Testis (tissue), 2 donors: Measurements from ENCODE around the gene EFNB2.

Experiments used
- POLR2A ChIP-seq: fragments of 450-650 bp; IDR thresholded peaks from one replicate; pipeline ENCODE4 v1.6.1; 2017; ENCODE audit warnings: antibody characterized with exemption, mild to moderate bottlenecking, moderate library complexity
- TF ChIP-seq, protein P1 (sequence below), 3 experiments: fragments of 450-650 bp in 2 of 3; fragments of 200-600 bp in 1 of 3; sonication (generic) in 1 of 3; IDR thresholded peaks; one replicate each; pipeline ENCODE4 v1.5.1; 2016 to 2019; ENCODE audit warnings: antibody characterized with exemption in 3 of 3, mild to moderate bottlenecking in 2 of 3, moderate library complexity in 1 of 3

DNA sequence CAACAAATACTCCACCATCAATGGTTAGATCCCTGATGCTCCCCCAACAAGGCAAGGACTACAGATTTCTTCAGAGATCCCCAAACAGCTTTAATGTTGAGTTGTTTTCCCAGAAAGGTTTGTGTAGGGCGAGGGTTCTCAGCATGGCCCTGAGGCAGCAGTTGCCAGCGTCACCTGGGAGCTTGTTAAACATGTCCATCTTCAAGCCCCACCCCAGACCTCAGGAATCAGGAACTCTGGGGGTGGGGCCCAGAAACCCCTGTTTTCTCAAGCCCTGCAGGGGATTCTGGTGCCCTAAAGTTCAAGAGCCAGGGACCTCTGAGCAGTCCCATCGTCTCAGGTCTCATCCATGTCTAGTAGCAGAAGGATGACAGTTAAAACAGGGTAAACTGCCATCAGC, 9.6 kb downstream of the EFNB2 start:
- TF ChIP-seq, protein P1, sequence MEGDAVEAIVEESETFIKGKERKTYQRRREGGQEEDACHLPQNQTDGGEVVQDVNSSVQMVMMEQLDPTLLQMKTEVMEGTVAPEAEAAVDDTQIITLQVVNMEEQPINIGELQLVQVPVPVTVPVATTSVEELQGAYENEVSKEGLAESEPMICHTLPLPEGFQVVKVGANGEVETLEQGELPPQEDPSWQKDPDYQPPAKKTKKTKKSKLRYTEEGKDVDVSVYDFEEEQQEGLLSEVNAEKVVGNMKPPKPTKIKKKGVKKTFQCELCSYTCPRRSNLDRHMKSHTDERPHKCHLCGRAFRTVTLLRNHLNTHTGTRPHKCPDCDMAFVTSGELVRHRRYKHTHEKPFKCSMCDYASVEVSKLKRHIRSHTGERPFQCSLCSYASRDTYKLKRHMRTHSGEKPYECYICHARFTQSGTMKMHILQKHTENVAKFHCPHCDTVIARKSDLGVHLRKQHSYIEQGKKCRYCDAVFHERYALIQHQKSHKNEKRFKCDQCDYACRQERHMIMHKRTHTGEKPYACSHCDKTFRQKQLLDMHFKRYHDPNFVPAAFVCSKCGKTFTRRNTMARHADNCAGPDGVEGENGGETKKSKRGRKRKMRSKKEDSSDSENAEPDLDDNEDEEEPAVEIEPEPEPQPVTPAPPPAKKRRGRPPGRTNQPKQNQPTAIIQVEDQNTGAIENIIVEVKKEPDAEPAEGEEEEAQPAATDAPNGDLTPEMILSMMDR (IDR thresholded peaks at IDR 0.05) = no peak
- TF ChIP-seq POLR2A = no peak
